HFFc6 (cell line): Measurements from ENCODE around the gene ELOVL6. TPM values are rescaled to one million over a fixed set of nuclear protein-coding genes. Genes with fewer than 3 reads are reported as not detected.

Experiments
- DNase-seq: peaks from one replicate; pipeline ENCODE4 v3.0.0-alpha.2; 2018
- H3K27ac Mint-ChIP-seq: 2 replicates; pipeline ENCODE4 v1.8.0; 2020; ENCODE audit warnings: mild to moderate bottlenecking, mixed read lengths
- H3K27me3 Mint-ChIP-seq: 2 replicates; pipeline ENCODE4 v1.8.0; 2021; ENCODE audit warnings: mild to moderate bottlenecking, moderate library complexity, mixed read lengths; ENCODE audit not compliant: insufficient read depth
- H3K36me3 Mint-ChIP-seq: 2 replicates; pipeline ENCODE4 v1.8.0; 2021; ENCODE audit warnings: low read depth, mixed read lengths
- H3K4me1 Mint-ChIP-seq: 2 replicates; pipeline ENCODE4 v1.8.0; 2020; ENCODE audit warnings: low read depth, mixed read lengths
- H3K4me3 Mint-ChIP-seq: 2 replicates; pipeline ENCODE4 v1.8.0; 2020; ENCODE audit warnings: mild to moderate bottlenecking, moderate library complexity, mixed read lengths
- H3K9me3 Mint-ChIP-seq: 2 replicates; pipeline ENCODE4 v1.8.0; 2020; ENCODE audit warnings: mild to moderate bottlenecking, mixed read lengths
- total RNA-seq, 6 experiments: library from RNA; stranded (reverse); fragmentation: NEBNext Ultra II Directional; extraction: Animal tissue kit (Norgen Biotek cat#: 25700); gene quantifications; 2 replicates in 1 of 6; 3 replicates in 5 of 6; pipeline ENCODE4 v1.2.3, GENCODE V29; 2021
- TF ChIP-seq, protein P1 (sequence below): fragments of 200-600 bp; sonication (generic); IDR thresholded peaks from 2 replicates; pipeline ENCODE4 v1.5.0; 2021; ENCODE audit warnings: antibody characterized with exemption, mild to moderate bottlenecking

ELOVL6 gene
- total RNA-seq, 6 experiments from 2014 or later: 21.0 to 26.2 (median 22.5) TPM

DNA sequence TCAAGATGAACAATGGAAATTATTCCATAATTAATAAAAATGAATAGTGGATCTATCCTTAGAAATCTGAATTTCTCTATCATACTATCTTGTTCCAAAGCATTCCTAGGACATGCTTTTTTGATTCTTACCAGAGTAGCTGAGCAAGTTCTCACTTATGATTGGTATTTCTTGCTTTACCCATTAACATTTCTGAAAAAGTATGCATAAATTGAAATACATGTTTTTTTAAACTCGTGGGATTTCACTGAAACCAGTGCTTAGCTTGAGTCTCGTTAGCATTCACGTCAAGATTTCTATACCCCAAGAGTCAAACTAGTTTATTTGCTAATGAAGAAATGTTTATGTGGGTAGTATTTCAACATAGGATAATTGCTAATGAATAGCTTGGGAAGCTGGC lies 89.0 kb downstream of the ELOVL6 start:
- Mint-ChIP-seq H3K27me3 (no peaks in the 10 kb centered on the region; the same call in 1 of the 2 replicates), H3K4me1 (peaks cover 52% of the 10 kb centered on the region), H3K27ac (no peak overlapping the region), H3K9me3 (no peaks in the 10 kb centered on the region), H3K4me3 (no peak overlapping the region), H3K36me3 (0 out of 2 replicates have a peak, but pooled peaks cover 5% of the 10 kb centered on the region)
- peak; percentile 10 for DNase-seq
- TF ChIP-seq, protein P1, sequence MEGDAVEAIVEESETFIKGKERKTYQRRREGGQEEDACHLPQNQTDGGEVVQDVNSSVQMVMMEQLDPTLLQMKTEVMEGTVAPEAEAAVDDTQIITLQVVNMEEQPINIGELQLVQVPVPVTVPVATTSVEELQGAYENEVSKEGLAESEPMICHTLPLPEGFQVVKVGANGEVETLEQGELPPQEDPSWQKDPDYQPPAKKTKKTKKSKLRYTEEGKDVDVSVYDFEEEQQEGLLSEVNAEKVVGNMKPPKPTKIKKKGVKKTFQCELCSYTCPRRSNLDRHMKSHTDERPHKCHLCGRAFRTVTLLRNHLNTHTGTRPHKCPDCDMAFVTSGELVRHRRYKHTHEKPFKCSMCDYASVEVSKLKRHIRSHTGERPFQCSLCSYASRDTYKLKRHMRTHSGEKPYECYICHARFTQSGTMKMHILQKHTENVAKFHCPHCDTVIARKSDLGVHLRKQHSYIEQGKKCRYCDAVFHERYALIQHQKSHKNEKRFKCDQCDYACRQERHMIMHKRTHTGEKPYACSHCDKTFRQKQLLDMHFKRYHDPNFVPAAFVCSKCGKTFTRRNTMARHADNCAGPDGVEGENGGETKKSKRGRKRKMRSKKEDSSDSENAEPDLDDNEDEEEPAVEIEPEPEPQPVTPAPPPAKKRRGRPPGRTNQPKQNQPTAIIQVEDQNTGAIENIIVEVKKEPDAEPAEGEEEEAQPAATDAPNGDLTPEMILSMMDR: no peak

DNA sequence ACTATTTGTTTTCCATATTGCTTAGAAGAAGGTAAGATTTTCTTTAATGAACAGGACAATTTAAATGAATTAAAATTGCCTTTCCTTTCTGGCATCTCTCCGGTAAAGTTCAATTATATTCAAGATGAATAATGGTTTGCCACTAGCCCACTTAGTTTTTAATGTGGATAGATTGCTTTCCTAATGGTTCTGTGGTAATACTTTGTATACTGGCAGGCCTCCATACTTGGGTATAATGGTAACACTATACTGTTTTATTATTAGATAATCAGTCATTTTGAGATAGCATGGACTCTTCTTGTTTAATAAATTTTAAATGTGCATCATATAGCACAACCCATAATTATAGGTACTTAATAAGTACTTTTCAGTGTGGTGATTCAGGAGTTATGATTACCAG lies 89.5 kb downstream of the ELOVL6 start:
- H3K27ac Mint-ChIP-seq: no peak overlapping the region
- no peak for DNase-seq
- peaks cover 52% of the 10 kb centered on the region for H3K4me1 Mint-ChIP-seq
- H3K4me3 Mint-ChIP-seq: no peak overlapping the region
- 0 out of 2 replicates have a peak, but pooled peaks cover 5% of the 10 kb centered on the region for H3K36me3 Mint-ChIP-seq
- no peaks in the 10 kb centered on the region for H3K9me3 Mint-ChIP-seq
- TF ChIP-seq, protein P1: no peak
- no peaks in the 10 kb centered on the region; the same call in 1 of the 2 replicates for H3K27me3 Mint-ChIP-seq

DNA sequence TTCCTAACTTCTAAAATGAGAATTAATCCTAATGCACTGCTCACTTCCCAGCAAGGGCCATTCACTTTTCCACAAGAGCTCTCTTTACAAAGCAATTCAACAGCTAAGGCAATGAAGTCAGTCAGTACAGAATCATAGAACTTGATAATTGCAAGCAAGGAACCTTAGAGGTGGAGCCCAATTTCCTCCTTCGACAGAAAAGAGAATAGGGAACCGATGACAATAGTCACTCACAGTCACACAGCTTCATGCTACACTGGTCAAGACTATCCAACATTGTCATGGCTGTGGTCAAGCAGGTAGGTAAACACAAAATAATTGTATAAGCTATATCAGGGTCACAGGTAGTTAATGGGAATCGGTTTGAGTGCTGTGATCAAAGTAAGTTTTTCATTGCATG lies 90.0 kb downstream of the ELOVL6 start:
- no peak overlapping the region for H3K4me3 Mint-ChIP-seq
- H3K27ac Mint-ChIP-seq: no peak overlapping the region

DNA sequence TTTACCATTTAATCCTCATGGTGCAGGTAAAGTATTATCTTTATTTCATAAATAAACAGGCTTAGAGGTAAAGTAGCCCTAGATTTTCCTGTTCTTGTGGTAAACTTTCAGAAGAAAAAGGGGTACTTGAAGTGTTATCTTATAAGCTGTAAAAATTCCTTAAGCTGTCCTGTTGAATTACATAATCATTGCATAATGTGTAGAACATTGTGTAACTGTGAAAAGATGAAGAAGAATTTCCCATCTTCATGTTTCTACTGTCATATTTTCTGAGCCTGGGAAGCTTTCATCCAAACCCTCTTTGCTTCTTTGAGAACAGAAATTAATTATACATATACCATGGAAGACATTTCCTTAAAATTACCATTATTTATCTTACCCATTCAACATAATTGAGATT lies 90.5 kb downstream of the ELOVL6 start:
- Mint-ChIP-seq H3K9me3 (no peaks in the 10 kb centered on the region), H3K4me3 (no peak overlapping the region), H3K4me1 (peaks cover 58% of the 10 kb centered on the region), H3K27ac (no peak overlapping the region), H3K27me3 (peaks cover 2% of the 10 kb centered on the region), H3K36me3 (peaks cover 8% of the 10 kb centered on the region; the same call in 1 of the 2 replicates)
- DNase-seq: no peak
- TF ChIP-seq, protein P1: no peak

More for the DNA sequence above, 90.0 kb downstream of the ELOVL6 start:
- TF ChIP-seq, protein P1: no peak
- Mint-ChIP-seq H3K36me3 (0 out of 2 replicates have a peak, but pooled peaks cover 5% of the 10 kb centered on the region), H3K27me3 (peaks cover 1% of the 10 kb centered on the region), H3K4me1 (peaks cover 57% of the 10 kb centered on the region), H3K9me3 (no peaks in the 10 kb centered on the region)
- DNase-seq: no peak

DNA sequence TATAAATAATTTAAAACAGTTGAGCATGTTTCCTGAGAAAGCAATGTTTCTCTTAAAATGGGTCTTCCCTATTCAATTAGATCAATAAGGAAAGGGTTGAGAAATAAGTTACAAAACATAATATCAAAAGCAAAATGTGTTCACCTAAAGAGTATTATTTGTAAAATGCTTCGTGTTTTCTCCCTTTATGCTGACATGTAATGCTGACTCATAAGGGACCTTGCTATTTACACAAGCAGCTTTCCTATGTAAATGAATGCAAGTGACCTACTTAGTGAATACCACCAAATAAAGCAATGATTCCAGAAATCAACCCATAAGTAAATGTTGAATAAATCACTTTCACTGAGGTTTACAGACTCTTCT lies 91.5 kb downstream of the ELOVL6 start:
- Mint-ChIP-seq H3K4me1 (peaks cover 54% of the 10 kb centered on the region), H3K27me3 (peaks cover 2% of the 10 kb centered on the region), H3K27ac (peak overlapping the region; percentile 79), H3K36me3 (peaks cover 7% of the 10 kb centered on the region; the same call in 1 of the 2 replicates), H3K9me3 (no peaks in the 10 kb centered on the region), H3K4me3 (peak overlapping the region; percentile 55)
- DNase-seq: peak; percentile 51
- TF ChIP-seq, protein P1: no peak

DNA sequence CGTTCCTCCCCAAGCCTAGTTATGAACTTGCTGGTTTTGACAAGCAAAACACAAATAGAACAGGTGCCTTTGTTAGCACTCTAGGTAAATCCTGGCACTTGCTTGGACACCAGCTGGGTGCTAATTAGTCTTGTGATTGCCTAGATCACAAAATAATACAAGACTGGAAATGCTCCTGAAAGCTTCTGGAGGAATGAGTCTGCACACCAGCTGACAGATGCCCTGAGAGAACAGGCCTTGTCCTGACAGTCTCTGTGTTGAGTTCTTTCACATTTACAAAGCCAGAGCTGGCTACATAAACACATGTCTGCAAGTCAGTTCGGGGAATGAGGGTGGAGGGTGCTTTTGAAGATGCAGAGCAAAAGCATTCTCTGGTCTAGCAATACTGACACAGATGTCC lies 93.8 kb downstream of the ELOVL6 start:
- Mint-ChIP-seq H3K27me3 (peaks cover 2% of the 10 kb centered on the region), H3K36me3 (peaks cover 5% of the 10 kb centered on the region; the same call in 1 of the 2 replicates), H3K4me3 (no peak overlapping the region), H3K27ac (no peak overlapping the region), H3K9me3 (no peaks in the 10 kb centered on the region), H3K4me1 (peaks cover 47% of the 10 kb centered on the region)
- DNase-seq: no peak
- TF ChIP-seq, protein P1: no peak
